NCI-H2196 (cell line): Measurements from ENCODE around the gene SCN3B.

ENCODE experiments used
- DNase-seq: peaks from one replicate; lab custom pipeline; 2025; ENCODE audit not compliant: unreplicated experiment; lab: John Stamatoyannopoulos, UW

The SCN3B gene

GRCh38 chr11:123601136-123601535 is 53.3 kb downstream of the SCN3B start:
- DNase-seq: no peak

GRCh38 chr11:123597859-123598258 is 56.6 kb downstream of the SCN3B start:
- no peak for DNase-seq

- DNase-seq: no peak
Observed at GRCh38 chr11:123594921-123595320, 59.5 kb downstream of the SCN3B start.

- DNase-seq: no peak
Observed at GRCh38 chr11:123594188-123594901, 60.1 kb downstream of the SCN3B start.

GRCh38 chr11:123593570-123593969 is 60.9 kb downstream of the SCN3B start:
- DNase-seq: no peak

GRCh38 chr11:123590296-123590912 is 64.0 kb downstream of the SCN3B start:
- peak; percentile 77 for DNase-seq

GRCh38 chr11:123588864-123589262 is 65.6 kb downstream of the SCN3B start:
- no peak for DNase-seq

- DNase-seq: no peak
Observed at GRCh38 chr11:123588117-123588863, 66.1 kb downstream of the SCN3B start.

- no peak for DNase-seq
Observed at GRCh38 chr11:123587559-123587958, 66.9 kb downstream of the SCN3B start.

GRCh38 chr11:123587044-123587443 is 67.4 kb downstream of the SCN3B start:
- DNase-seq: no peak

- no peak for DNase-seq
Observed at GRCh38 chr11:123586568-123586967, 67.9 kb downstream of the SCN3B start.

- DNase-seq: no peak
Observed at GRCh38 chr11:123585706-123586105, 68.7 kb downstream of the SCN3B start.

- DNase-seq: no peak
Observed at GRCh38 chr11:123585206-123585605, 69.2 kb downstream of the SCN3B start.

GRCh38 chr11:123584737-123585136 is 69.7 kb downstream of the SCN3B start:
- DNase-seq: no peak

- no peak for DNase-seq
Observed at GRCh38 chr11:123584186-123584585, 70.2 kb downstream of the SCN3B start.

- no peak for DNase-seq
Observed at GRCh38 chr11:123582992-123583504, 71.4 kb downstream of the SCN3B start.

GRCh38 chr11:123581651-123582399 is 72.6 kb downstream of the SCN3B start:
- DNase-seq: no peak

GRCh38 chr11:123580557-123581275 is 73.7 kb downstream of the SCN3B start:
- DNase-seq: peak; percentile 79

- no peak for DNase-seq
Observed at GRCh38 chr11:123580137-123580536, 74.3 kb downstream of the SCN3B start.

GRCh38 chr11:123579482-123579812 is 75.0 kb downstream of the SCN3B start:
- no peak for DNase-seq
